ENCODE measurements around the gene FHIT.

- TF ChIP-seq, protein P1, sequence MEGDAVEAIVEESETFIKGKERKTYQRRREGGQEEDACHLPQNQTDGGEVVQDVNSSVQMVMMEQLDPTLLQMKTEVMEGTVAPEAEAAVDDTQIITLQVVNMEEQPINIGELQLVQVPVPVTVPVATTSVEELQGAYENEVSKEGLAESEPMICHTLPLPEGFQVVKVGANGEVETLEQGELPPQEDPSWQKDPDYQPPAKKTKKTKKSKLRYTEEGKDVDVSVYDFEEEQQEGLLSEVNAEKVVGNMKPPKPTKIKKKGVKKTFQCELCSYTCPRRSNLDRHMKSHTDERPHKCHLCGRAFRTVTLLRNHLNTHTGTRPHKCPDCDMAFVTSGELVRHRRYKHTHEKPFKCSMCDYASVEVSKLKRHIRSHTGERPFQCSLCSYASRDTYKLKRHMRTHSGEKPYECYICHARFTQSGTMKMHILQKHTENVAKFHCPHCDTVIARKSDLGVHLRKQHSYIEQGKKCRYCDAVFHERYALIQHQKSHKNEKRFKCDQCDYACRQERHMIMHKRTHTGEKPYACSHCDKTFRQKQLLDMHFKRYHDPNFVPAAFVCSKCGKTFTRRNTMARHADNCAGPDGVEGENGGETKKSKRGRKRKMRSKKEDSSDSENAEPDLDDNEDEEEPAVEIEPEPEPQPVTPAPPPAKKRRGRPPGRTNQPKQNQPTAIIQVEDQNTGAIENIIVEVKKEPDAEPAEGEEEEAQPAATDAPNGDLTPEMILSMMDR (IDR thresholded peaks at IDR 0.05): no peak
- no peak for TF ChIP-seq POLR2A (IDR thresholded peaks at IDR 0.05)
These were observed 235.4 kb downstream of the FHIT start for GRCh38 chr3:61015859-61016258.

Measured in Peyer's patch (tissue), 4 donors.